Smooth muscle cell (in vitro differentiated cells): Measurements from ENCODE around the gene QARS1. TPM values are rescaled to one million over a fixed set of nuclear protein-coding genes. Genes with fewer than 3 reads are reported as not detected.
A peak's percentile ranks its signal among the peaks of the same experiment; 100 is the strongest.

ENCODE experiments used
- DNase-seq: peaks from one replicate; lab custom pipeline; 2025; ENCODE audit not compliant: unreplicated experiment; lab: John Stamatoyannopoulos, UW
- H2AFZ ChIP-seq: fragments of 200-600 bp; sonication (generic); 2 replicates; pipeline ENCODE4 v1.6.0; 2016; ENCODE audit warnings: antibody characterized with exemption, low read depth, mild to moderate bottlenecking
- H3F3A ChIP-seq: fragments of 200-600 bp; sonication (generic); 2 replicates; pipeline ENCODE4 v1.6.0; 2017; ENCODE audit warnings: antibody characterized with exemption, low read depth
- H3K27ac ChIP-seq: fragments of 200-600 bp; sonication (generic); 2 replicates; pipeline ENCODE4 v1.5.1; 2016; ENCODE audit warnings: low read depth, mild to moderate bottlenecking
- H3K27me3 ChIP-seq: fragments of 200-600 bp; sonication (generic); 2 replicates; pipeline ENCODE4 v1.6.1; 2016; ENCODE audit warnings: low read depth, mild to moderate bottlenecking
- H3K36me3 ChIP-seq: fragments of 200-600 bp; sonication (generic); 2 replicates; pipeline ENCODE4 v1.5.1; 2016; ENCODE audit warnings: low read depth
- H3K4me1 ChIP-seq: fragments of 200-600 bp; sonication (generic); 2 replicates; pipeline ENCODE4 v1.5.1; 2016; ENCODE audit warnings: low read depth
- H3K4me2 ChIP-seq: fragments of 200-600 bp; sonication (generic); 2 replicates; pipeline ENCODE4 v1.6.0; 2016; ENCODE audit warnings: mild to moderate bottlenecking
- H3K4me3 ChIP-seq: fragments of 200-600 bp; sonication (generic); 2 replicates; pipeline ENCODE4 v1.5.1; 2016; ENCODE audit warnings: mild to moderate bottlenecking
- H3K79me2 ChIP-seq: fragments of 200-600 bp; sonication (generic); 2 replicates; pipeline ENCODE4 v1.6.0; 2016; ENCODE audit warnings: low read depth, mild to moderate bottlenecking
- H3K9ac ChIP-seq: fragments of 200-600 bp; sonication (generic); 2 replicates; pipeline ENCODE4 v1.6.0; 2016; ENCODE audit warnings: low read depth
- H3K9me3 ChIP-seq: fragments of 200-600 bp; sonication (generic); replicated peaks from 2 replicates; pipeline ENCODE4 v1.5.1; 2016; ENCODE audit warnings: low read depth
- H4K20me1 ChIP-seq: fragments of 200-600 bp; sonication (generic); 2 replicates; pipeline ENCODE4 v1.6.0; 2016; ENCODE audit warnings: low read depth
- CTCF ChIP-seq: fragments of 200-600 bp; sonication (generic); IDR thresholded peaks from 2 replicates; pipeline ENCODE4 v1.5.1; 2017; ENCODE audit warnings: borderline replicate concordance, mild to moderate bottlenecking, antibody characterized with exemption; ENCODE audit not compliant: insufficient read depth, poor library complexity, severe bottlenecking
- WGBS: methylation state at CpG from one replicate; pipeline ENCODE4 v1.1.7; 2016; ENCODE audit warnings: low lambda C conversion rate; 5-methylcytosine and 5-hydroxymethylcytosine counted together
- polyA plus RNA-seq: library from polyadenylated mRNA; unstranded; fragments of >200 nt; fragmentation: Nextera tagmentation; extraction: Ambion mirVana; gene quantifications from 2 replicates; pipeline ENCODE4 v1.2.1, GENCODE V29; 2016
- total RNA-seq: library from RNA; depleted of rRNA; stranded (reverse); fragments of >200 nt; gene quantifications from 2 replicates; pipeline ENCODE4 v1.2.3, GENCODE V29; 2014

QARS1 gene
- 135 and 150 TPM in 2 replicates for total RNA-seq
- 107 and 114 TPM in 2 replicates for polyA plus RNA-seq

DNA sequence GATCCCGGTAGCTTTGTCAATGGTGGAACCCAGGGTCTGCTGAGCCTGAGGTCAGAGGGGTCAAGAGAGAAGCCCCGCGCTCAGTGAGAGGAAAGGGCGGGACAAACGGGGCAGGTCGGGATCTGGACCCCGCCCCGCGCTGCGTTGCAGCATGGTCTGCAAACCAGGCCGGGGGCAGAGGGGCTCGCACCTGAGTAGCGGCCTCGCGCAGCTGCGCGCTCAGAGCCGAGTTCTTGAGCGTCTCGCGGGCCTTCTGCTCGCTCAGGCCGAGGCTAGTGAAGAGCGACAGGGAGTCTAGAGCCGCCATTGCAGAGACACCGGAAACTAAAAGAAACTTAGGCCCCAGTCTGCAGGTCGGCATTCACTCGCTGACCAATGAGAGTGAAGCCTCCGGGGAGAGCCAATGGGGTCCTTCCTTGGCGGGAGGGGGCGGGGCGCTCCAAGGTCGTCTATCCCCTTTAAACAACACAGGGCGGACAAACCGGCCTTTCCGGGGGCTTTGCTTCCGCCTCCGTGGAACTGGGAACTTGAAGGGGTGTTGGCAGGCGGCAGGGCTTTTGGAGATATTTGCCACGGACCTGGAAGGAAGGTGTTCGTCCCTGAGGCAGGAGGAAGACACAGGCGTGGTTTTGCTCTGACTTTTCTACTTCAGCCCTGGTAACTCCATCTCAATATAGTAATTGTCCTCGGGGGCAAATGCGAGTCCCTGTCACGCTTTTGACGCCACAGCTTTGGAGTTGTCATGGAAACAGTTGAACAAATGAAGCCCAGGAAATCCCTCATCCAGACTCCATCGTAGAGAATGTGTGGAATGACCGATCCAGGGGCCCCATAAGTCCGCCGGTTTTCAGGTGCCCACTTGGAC lies at the start of gene QARS1:
QARS1 (minus strand) TSS at position 331 of the 865 bp plus-strand sequence; CDS start at position 307, 24 bp downstream.
- peak within 1 kb of the TSS; percentile 97 for H3K4me3 ChIP-seq
- no peaks in the 10 kb centered on the region for H3K9me3 ChIP-seq
- peak; percentile 76 for DNase-seq
- no peaks in the 10 kb centered on the region for H3F3A ChIP-seq
- H3K36me3 ChIP-seq: peaks cover 5% of the 10 kb centered on the region
- peak within 1 kb of the TSS; percentile 100 for H3K4me2 ChIP-seq
- H3K9ac ChIP-seq: peak within 1 kb of the TSS; percentile 88
- 2% methylated on average over 50 of the region's 50 CpGs for WGBS
- peaks cover 11% of the 10 kb centered on the region for H3K4me1 ChIP-seq
- TF ChIP-seq CTCF: no peak
- peak within 1 kb of the TSS; percentile 96 for H3K27ac ChIP-seq
- peak within 1 kb of the TSS; percentile 91 for H2AFZ ChIP-seq
- H3K79me2 ChIP-seq: peaks cover 18% of the 10 kb centered on the region
- H3K27me3 ChIP-seq: no peaks in the 10 kb centered on the region
- H4K20me1 ChIP-seq: no peaks in the 10 kb centered on the region

DNA sequence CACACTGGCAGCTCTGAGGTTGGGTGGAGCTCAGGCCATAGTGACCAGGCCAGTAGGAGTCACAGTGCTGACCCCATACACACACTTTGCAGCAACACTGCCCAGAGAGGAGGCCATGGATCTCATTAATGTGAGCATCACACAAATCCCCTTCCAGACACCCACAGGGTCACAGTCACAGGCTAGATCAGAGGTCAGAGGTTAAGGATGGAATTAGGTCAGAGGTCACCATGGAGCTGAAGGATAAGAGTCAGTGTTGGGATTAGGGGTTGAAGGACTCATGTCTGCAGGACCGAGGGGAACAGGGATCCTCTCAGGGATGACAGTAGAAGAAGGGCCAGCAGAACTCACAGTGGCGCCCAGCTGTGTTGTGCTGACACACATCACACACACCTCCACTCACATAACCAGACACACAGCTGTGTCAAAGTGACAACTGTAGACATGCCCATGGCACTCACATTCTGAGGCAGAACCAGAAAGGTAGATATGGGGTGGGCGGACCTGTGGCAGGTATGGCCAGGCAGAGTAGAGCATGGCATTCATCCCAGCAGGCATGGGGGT lies 48.9 kb upstream of the QARS1 start:
- H3K9ac ChIP-seq: no peak overlapping the region
- 86% methylated on average over 3 of the region's 3 CpGs for WGBS
- no peak overlapping the region for H3K4me2 ChIP-seq
- H3F3A ChIP-seq: no peaks in the 10 kb centered on the region
- H3K9me3 ChIP-seq: no peaks in the 10 kb centered on the region
- no peaks in the 10 kb centered on the region for H4K20me1 ChIP-seq
- H3K27me3 ChIP-seq: no peaks in the 10 kb centered on the region
- H3K36me3 ChIP-seq: no peaks in the 10 kb centered on the region
- H3K4me1 ChIP-seq: no peaks in the 10 kb centered on the region
- no peak overlapping the region for H3K4me3 ChIP-seq
- DNase-seq: no peak
- no peaks in the 10 kb centered on the region for H3K79me2 ChIP-seq
- H3K27ac ChIP-seq: no peak overlapping the region
- no peak for TF ChIP-seq CTCF
- H2AFZ ChIP-seq: no peak overlapping the region

- no peak for TF ChIP-seq CTCF
- Histone ChIP-seq H3K4me2 (no peak overlapping the region), H3K79me2 (no peaks in the 10 kb centered on the region), H3K36me3 (no peaks in the 10 kb centered on the region), H3K27me3 (no peaks in the 10 kb centered on the region), H4K20me1 (no peaks in the 10 kb centered on the region), H2AFZ (no peak overlapping the region), H3F3A (no peaks in the 10 kb centered on the region), H3K4me1 (no peaks in the 10 kb centered on the region), H3K27ac (no peak overlapping the region), H3K9me3 (no peaks in the 10 kb centered on the region), H3K4me3 (no peak overlapping the region), H3K9ac (no peak overlapping the region)
- no peak for DNase-seq
- WGBS: 83% methylated on average over 2 of the region's 2 CpGs
Measured at GRCh38 chr3:49151610-49152009, 47.1 kb upstream of the QARS1 start.
